NCI-H82 (cell line): ENCODE measurements around the gene SYNRG.
"Not testable (repeated sequence)": the region's sequence is repeated elsewhere in the genome, so short reads cannot be mapped to it uniquely, and the experiment has no call there.

Source experiments
- DNase-seq: peaks from one replicate; lab custom pipeline; 2025; lab: John Stamatoyannopoulos, UW

The SYNRG gene

DNA sequence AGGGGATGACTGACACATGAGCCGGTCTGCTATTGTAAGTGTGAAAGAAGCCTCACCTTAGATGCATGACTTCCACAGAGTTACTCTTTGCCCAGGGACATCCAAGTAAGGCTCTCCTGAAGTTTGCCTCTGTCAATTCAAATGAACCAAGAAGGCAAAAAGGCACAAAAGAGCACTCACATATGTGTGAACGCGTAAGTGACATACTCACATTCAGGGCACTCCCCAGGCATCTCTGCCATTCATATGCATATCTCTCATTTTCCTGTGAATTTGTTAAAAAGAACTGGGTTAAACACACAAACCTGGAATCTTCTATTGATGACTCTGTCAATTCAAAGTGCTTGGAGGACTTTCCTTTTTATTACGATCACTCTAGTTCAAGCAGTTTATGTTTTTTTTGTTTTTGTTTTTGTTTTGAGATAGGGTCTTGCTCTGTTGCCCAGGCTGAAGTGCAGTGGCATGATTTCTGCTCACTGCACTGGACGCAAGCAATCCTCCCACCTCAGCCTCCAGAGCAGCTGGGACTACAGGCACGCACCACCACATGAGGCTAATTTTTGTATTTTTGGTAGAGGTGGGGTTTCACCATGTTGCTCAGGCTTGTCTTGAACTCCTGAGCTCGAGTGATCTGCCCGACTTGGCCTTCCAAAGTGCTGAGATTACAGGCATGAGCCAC lies 70.1 kb downstream of the SYNRG start:
- no peak for DNase-seq

DNA sequence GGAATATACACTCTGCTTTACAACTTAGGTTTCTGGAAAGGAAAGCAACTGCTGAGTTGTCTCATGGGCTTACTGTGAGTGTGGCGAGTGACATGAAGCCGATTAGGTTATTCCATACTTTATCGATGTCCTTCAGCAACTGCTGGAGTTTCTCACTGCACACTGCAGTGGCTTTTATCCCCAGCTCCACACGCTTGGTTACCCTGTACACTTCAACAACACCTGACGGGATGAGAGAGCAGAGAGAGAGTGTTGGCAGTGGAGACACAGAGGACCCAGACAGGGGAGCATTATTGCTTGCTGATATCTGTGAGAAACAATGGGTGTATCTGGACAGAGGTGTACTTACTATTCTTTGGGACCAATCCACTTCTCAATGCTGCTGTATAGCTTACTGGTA lies 73.3 kb downstream of the SYNRG start:
- DNase-seq: no peak

DNA sequence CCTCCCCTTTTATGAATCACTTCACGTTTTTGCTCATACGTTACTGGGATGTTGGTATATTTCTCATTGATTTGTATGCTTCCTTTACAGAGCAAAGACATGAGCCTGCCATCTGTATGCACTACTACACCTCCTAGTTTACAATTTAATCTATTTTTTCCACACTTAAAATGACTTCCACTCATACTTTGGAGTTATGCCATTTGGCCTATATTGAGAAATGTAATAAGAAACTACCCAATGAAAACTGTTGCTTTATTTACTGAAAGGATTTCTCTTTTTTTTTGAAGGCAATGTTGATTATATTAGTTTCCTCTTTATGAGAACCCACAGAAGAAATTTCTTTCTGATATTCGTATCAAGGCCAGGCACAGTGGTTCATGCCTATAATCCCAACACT lies 76.5 kb downstream of the SYNRG start:
- no peak for DNase-seq

DNA sequence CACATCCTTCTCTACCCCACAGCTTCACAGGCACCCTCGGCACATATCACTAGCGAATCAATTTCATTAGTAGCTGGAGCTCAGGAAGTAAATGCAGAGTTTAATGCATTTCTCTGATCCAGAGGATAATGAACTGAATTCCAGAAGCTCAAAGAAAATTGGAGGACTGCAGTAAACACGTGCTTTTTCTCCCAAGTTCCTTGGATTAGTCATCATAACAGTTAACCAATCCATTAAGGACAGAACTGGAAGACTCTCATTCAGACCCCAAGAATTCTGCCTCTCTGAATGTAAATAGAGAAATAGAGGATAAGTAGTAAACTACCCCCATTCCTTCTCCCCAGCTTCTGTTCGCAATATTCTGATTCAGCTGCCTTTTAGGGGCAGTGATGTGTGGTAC lies 78.8 kb downstream of the SYNRG start:
- DNase-seq: no peak

DNA sequence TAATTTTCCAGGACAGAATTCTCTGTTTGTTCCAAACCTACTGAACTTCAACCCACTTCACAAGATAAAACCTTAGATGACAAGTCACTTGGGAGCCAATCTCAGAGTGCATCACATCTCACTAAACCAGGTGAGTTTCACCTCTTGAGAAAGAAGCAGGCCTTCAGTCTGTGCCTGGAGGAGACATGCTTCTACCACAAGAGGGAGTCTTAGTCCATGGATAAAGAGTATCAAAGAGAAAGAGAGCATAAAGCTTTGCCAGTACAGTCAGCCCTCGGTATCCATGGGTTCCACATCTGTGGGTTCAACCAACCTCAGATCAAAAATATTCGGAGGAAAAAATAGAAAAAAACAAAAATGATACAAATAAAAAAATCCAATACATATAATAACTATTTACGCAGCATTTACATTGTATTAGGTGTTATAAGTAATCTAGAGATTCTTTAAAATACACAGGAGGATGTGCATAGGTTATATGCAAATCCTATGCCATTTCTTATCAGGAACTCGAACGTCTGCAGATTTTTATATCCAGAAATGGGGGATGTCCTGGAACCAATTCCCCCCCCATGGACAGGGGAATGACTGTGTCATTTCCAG lies 81.9 kb downstream of the SYNRG start:
- peak; percentile 79 for DNase-seq

DNA sequence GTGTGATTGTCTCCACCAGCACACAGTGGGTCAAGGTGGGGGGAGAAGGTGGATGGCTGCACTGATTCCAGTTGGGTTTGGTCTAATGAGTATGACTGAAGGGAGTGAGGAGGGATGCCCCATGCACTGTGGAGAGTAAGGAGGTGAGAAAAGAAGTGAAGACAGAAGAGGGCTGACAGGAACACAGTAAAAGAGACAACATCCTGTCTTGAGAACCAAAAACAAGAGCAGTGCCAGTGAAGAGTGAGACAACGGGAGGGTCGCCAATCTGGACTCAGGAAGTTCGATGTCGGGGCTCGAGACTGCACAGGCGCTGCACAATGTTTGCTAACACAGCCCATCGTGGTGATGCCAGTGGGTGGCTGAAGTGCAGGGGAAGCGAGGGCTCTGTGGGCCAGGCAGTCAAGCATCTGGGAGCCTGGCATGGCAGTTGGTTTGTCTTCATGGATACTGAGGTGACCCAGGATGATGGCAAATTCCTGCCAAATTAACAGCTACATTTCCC lies 85.5 kb downstream of the SYNRG start:
- no peak for DNase-seq

DNA sequence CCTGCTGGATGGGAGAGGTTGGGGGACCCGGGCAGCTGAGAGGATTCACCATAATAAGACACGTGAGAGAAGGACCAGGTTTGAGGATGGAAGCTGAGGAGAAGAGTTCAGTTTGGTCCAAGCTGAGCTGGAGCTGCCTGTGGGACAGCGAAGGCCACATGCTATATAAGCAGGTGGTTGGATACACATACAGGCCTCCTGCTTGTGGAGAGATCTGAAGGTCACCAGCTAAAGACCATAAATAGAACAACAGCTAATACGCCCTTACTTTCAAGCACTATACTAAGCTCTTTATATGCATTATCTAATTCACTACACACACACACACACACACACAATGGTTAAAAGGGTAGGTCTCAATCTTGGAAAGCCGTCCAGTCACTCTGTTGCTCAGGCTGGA lies 87.4 kb downstream of the SYNRG start:
- no peak for DNase-seq

DNA sequence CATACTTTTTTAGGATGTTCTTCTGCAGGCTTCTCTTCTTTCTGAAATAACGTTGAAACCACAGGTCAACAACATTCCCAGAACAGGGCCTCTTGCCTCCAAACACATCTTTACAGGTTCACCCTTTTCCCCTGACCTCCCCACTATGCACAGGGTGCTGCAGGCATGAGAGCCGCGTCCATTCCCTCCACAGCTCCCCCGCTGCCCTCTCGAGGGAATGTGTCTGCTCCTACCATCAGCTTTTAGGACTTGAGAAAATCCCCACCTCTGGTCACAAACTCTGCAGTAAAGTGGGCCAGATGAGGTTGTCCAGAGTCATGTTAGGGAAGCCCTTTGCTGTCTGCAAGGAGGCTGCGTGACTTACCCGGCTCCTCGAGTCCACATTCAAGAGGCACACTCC lies 89.0 kb downstream of the SYNRG start:
- no peak for DNase-seq

DNA sequence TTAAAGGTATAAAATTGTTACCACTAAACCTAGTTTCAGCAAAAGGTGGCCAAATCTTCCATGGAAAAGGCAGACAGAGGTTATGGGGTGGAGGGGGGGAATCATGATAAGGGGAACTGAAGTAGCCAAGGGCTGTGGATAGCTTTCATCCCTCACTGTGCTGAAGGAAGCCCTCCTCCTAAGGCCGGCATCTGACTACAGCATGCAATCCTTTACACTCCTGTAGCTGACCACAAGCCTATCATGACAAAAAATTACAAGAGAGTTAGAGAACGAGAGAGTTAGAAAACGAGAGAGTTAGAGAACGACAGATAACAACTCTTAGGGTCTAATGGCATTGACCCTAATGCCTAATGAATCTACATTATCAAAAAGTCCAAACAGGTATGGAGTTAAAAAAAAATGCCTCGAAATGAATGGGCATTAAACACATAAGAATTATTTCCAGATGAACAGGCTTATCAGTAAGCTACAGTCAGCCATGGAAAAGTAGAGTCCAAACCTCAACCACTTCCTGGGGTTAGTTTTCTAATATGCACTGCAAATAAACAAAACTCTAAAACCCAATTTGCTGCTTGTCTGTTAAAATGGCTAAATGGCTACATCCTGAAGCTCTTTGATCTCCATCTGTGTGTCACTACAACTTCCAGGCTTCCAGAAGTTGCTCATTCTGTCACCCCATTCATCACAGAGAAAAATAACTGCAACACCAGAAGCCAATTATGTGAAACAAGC lies 89.8 kb downstream of the SYNRG start:
- no peak for DNase-seq

- no peak for DNase-seq
Measured at GRCh38 chr17:37518826-37519225, 90.4 kb downstream of the SYNRG start.

- DNase-seq: no peak
Measured at GRCh38 chr17:37517881-37518280, 91.3 kb downstream of the SYNRG start.

- no peak for DNase-seq
Measured at GRCh38 chr17:37516127-37516571, 93.1 kb downstream of the SYNRG start.

DNA sequence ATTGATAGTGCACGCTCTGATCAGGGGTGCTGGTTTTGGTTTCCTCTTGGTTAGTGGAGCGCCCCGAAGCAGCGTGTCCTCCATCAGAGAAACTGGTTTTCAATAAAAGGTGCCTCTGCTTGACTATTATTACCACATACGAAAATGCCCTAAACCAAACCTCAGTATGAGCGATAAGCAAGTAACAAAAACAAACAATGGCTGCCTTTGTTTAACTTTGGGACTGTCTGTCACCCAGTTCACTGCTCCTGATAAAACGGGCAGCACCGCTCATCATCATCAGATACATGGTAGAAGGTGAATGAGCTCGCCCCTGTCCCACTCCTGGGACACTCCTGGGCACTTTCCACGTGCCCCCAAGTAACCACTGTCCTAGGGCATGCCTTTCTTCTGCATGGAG lies 95.5 kb downstream of the SYNRG start:
- DNase-seq: no peak

DNA sequence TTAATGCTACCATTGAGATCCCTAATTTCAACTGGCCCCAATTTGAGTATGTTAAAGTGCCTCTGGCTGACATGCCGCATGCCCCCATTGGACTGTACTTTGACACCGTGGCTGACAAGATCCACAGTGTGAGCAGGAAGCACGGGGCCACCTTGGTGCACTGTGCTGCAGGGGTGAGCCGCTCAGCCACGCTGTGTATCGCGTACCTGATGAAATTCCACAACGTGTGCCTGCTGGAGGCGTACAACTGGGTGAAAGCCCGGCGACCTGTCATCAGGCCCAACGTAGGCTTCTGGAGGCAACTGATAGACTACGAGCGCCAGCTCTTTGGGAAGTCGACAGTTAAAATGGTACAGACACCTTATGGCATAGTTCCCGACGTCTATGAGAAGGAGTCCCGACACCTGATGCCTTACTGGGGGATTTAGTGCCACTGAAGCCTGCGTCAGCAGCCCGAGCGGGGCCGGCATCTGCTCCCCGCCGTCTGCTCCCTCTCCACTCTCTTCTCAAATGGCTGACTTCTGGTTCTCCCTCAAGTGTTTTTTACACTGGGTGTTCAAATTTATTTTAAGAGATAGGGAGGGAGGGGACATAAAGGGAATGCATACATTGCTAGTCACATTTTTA lies 96.7 kb downstream of the SYNRG start:
- peak; percentile 94 for DNase-seq

GRCh38 chr17:37511642-37512041 lies 97.6 kb downstream of the SYNRG start:
- not testable (repeated sequence) for DNase-seq

DNA sequence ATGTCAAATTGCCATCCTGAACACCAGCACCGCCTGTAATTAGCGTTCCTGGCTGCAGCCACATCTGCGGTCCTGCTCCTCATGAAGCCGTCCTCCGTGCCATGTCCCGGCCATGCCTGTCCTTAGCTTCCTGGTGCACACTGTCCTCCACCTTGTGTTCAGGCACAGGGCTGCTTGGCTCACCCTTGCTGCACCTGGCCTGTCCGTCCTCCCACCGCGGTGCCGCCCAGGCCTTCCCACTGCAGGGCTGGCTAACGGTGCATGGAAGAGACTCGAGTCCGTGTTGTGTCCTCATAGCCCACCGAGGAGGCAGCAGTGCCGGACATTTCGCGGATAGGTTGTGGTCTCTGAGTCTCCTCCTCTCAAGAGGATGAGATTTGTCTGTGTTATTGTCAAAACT lies 99.2 kb downstream of the SYNRG start:
- DNase-seq: no peak

GRCh38 chr17:37507111-37507510 lies 102.1 kb downstream of the SYNRG start:
- DNase-seq: peak; percentile 37

DNA sequence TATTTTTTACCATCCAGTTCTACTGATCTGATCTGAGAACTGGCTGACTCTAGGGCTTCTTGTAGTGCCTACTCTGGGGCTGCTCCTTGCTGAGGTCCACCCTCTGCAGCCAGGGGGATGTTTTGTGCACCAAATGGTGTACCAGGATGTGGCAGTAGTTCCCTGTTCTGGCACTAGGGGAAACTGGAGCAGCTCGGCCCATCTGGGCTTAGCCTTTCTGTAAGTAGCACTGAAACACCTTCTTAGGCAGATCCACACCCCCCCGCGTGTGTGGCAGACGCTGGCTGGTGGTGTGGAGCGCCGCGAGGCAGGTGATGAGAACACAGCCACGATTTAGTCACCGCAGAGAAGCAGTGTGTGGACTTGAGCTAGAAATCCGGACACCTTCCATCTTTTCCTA lies 102.5 kb downstream of the SYNRG start:
- DNase-seq: peak; percentile 91

DNA sequence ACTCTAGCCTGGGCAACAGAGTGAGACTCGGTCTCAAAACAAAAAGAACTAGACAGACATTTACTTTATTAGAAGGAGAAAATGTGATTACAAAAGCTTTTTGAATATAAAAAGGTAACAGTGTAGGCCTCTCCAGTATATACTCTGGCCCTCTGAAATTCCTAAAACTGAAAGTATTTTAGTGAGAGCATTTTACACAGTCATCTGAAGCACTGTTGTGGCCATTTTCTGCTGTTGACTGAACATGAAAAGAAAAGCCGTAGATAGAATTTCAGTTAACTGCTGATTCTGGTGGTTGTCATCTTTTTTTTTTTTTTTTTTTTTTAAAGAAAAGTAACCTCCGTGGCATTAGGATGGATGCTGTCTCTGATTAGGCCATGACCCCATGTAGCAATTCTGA lies 103.9 kb downstream of the SYNRG start:
- no peak for DNase-seq

DNA sequence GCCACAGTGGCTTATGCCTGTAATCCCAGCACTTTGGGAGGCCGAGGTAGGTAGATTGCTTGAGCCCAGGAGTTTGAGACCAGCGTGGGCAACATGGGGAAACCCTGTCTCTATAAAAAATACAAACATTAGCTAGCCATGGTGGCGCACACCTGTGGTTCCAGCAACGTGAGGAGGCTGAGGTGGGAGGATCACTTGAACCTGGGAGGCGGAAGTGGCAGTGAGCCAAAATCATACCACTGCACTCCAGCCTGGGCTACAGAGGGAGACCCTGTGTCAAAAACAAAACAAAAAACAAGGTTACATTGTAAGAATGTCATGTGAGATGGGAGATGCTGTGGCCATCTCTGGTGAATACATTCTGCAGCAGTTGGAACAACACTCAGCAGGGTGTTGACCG lies 106.1 kb downstream of the SYNRG start:
- DNase-seq: no peak

DNA sequence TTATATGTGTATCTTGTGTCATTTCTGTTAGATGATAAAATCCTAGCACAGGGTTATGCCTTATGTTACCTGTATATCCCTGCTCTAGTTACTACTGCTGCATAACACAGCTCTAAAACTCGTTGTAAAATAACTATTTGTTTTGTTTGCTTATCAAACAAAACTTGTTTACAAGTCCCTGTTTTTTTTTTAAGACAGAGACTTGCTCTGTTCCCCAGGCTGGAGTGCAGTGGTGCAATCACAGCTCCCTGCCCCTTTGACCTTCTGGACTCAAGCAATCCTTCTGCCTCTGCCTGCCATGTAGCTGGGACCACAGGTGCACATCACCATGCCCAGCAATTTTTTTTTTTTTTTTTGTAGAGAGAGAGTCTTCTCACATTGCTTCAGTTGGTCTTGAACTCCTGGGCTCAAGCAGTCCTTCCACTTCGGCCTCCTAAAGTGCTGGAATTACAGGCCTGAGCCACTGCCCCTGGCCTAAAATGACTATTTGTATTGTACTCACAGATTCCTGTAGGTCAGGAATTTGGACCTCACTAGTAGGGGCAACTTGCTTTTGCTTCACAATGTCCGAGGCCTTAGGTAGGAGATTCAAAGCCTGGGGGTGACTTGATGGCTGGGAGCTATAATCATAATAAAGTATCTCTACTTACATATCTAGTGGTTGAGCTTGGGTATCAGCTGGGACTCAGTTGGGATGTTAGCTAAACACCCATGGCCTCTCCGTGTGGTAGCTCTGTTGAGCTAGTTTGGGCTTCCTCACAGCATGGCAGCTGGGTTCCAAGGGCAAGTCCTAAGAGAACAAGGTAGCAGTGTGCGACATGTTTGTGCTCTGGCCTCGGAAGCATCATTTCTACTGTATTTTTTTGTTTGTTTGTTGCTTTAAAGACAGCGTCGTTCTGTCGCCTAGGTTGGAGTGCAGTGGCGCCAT lies 106.9 kb downstream of the SYNRG start:
- DNase-seq: no peak

DNA sequence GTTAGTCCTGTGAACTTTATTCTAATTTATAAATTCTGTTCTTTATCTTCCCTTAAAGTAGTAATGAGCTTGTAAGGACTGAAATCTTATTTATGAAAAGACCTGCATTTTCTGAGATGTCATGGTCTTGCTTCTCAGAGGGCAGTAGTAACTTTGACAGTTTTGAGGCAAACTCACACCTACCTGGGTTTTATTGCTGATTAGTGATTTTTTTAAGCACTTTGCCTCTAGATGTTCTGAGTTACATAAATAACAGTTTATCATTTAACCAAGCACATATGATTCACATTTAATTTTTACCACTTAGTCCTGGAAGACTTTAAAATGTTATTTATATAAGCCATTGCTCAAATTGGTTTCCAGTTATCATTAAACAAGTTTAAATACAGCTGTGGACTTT lies 108.8 kb downstream of the SYNRG start:
- DNase-seq: no peak
